GM06990 (cell line): ENCODE results near the gene GINS2.

Experiments used
- DNase-seq: peaks from one replicate; pipeline ENCODE4 v3.0.0-alpha.2; 2011; ENCODE audit not compliant: insufficient read length; ENCODE audit errors: extremely low read depth
- H3K27me3 ChIP-seq: replicated peaks from 2 replicates; pipeline ENCODE4 v1.6.0; 2011; ENCODE audit warnings: low read length; ENCODE audit not compliant: control insufficient read depth, insufficient read depth
- H3K36me3 ChIP-seq: 2 replicates; pipeline ENCODE4 v1.5.1; 2011; ENCODE audit warnings: low read length; ENCODE audit not compliant: control insufficient read depth, insufficient read depth
- H3K4me3 ChIP-seq: replicated peaks from 2 replicates; pipeline ENCODE4 v1.5.1; 2011; ENCODE audit warnings: low read depth, mild to moderate bottlenecking, control low read depth, low read length
- CTCF ChIP-seq: IDR thresholded peaks from 2 replicates; pipeline ENCODE4 v1.5.1; 2011; ENCODE audit warnings: low read length, control low read depth, mild to moderate bottlenecking, inconsistent platforms; ENCODE audit not compliant: insufficient read depth, poor library complexity, severe bottlenecking

Gene GINS2

GRCh38 chr16:85716022-85716679 is 27.4 kb upstream of the GINS2 start:
- Histone ChIP-seq H3K36me3 (no peaks in the 10 kb centered on the region; the same call in 1 of the 2 replicates), H3K27me3 (no peaks in the 10 kb centered on the region), H3K4me3 (no peak overlapping the region)
- no peak for TF ChIP-seq CTCF
- no peak for DNase-seq

- Histone ChIP-seq H3K36me3 (no peaks in the 10 kb centered on the region; the same call in none of the 2 replicates), H3K4me3 (no peak overlapping the region), H3K27me3 (no peaks in the 10 kb centered on the region)
- no peak for TF ChIP-seq CTCF
- no peak for DNase-seq
These were observed 26.6 kb upstream of the GINS2 start for GRCh38 chr16:85715169-85716021.

- H3K36me3 ChIP-seq, result peaks cover 2% of the 10 kb centered on the region
- no peak overlapping the region for H3K4me3 ChIP-seq
- no peaks in the 10 kb centered on the region for H3K27me3 ChIP-seq
- no peak for DNase-seq
- TF ChIP-seq CTCF, result no peak
These were observed 24.0 kb upstream of the GINS2 start for GRCh38 chr16:85712801-85713200.

GRCh38 chr16:85711982-85712587 is 23.3 kb upstream of the GINS2 start:
- Histone ChIP-seq H3K4me3 (no peak overlapping the region), H3K36me3 (peaks cover 2% of the 10 kb centered on the region), H3K27me3 (no peaks in the 10 kb centered on the region)
- DNase-seq, result no peak
- TF ChIP-seq CTCF, result no peak

- no peak for TF ChIP-seq CTCF
These were observed 22.0 kb upstream of the GINS2 start for GRCh38 chr16:85710732-85711131.

More at GRCh38 chr16:85710732-85711131, 22.0 kb upstream of the GINS2 start:
- DNase-seq, result no peak
- Histone ChIP-seq H3K4me3 (no peak overlapping the region), H3K36me3 (peaks cover 2% of the 10 kb centered on the region), H3K27me3 (no peaks in the 10 kb centered on the region)
